ENCODE results near the gene TTC29.

Gene TTC29, protein sequence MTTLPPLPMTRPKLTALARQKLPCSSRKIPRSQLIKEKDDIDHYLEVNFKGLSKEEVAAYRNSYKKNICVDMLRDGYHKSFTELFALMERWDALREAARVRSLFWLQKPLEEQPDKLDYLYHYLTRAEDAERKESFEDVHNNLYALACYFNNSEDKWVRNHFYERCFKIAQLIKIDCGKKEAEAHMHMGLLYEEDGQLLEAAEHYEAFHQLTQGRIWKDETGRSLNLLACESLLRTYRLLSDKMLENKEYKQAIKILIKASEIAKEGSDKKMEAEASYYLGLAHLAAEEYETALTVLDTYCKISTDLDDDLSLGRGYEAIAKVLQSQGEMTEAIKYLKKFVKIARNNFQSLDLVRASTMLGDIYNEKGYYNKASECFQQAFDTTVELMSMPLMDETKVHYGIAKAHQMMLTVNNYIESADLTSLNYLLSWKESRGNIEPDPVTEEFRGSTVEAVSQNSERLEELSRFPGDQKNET
- total RNA-seq, result 0 to 0.13 (median 0) reads per million in 18 experiments

- DNase-seq, result peak; percentile 83 to 85
Observed at GRCh38 chr4:146945556-146946374, at the start of gene TTC29. Gene TTC29, minus strand, starts transcription at chr4:146945864. Its CDS starts 5,969 bp downstream, at chr4:146939895.

GRCh38 chr4:146981651-146982050 lies 36.0 kb upstream of the TTC29 start:
- no peak for DNase-seq

GRCh38 chr4:146978641-146979040 lies 33.0 kb upstream of the TTC29 start:
- DNase-seq, result no peak

DNA sequence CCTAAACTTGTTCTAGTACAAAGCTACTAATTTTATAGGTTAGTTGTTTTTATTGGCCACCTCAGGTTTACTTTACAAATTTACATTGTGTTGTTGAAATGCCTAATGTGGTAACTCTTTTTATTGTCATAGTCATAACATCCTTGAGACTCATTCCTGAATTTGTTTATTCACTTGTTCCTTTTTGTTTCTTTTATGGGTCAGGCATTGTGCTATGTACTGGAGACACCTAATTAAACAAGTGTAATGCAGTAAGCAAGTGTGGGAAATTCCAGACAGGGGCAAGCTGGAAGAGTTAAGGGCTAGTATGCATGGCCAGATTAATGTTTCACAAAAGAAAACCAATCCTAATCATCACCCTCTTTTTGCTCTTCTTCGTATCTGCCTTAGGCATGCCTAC lies 30.5 kb upstream of the TTC29 start:
- no peak for DNase-seq

DNA sequence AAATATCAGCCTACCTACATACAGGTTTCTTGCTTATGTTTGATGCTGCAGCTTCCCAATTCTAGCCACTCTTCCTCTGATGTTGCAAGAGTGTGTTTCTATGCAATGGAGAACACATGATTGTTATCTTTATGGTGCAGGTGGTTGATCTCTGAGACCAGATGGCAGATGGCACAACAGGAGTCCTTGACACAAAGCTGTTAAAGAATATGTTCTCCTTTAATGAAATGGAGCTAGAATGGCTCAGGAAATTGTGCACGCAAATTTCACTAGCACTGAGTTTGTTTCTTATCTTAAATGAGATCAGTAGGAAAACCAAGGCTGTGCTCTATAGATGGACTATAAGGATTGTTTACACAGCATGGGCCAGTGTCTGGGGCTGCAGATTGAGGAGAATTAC lies 29.9 kb upstream of the TTC29 start:
- no peak for DNase-seq

DNA sequence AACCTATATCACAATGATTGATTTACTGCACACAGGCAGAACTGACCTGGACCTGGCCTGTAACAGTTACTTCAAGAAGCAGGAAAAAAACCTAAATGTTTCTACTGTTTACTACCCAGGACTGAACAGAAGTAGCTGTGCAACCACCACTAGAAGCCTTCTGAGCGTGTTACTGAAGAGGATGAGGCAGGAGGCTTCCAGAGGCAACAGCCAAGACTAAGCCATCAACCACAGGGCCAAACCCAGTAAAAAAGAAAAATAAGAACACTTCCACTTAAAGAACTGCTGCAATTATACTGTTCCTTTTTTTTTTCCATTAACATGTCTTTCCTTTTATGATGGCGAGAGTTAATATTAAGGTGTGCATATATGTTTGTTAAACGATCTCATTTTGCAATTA lies 29.4 kb upstream of the TTC29 start:
- no peak for DNase-seq

DNA sequence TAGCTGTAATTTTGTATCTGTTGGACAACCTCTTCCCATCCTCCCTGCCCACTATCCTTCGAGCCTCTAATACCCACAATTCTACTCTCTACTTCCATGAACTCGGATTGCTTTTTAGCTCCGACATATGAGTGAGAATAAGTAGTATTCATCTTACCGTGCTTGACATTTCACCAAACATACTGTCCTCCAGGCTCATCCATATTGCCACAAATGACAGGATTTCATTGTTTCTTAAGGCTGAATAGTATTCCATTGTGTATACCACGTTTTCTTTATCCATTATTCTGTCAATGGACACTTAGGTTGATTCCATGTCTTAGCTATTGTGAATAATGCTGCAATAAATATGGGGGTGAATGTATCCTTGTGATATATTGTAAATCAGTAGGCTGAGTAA lies 26.4 kb upstream of the TTC29 start:
- no peak for DNase-seq

DNA sequence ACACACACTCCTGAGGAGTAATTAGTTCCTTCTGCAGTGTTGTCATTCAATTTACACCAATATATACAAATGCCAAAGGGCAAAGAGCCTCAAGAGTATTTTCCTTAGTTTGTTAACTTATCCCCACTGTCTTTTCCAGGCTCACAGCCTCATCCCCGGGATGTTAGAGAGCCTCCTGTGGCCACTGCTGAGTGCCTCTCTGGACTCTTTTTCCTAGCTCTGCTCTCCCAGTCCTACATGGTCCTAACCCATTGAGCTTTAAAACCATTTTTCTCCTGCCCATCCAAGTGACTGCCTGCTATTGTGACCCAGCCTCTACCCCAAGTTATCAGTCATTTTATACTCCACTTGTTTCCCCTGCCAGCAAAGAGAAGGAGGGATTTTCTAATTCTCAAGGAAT lies 23.5 kb upstream of the TTC29 start:
- DNase-seq, result no peak

DNA sequence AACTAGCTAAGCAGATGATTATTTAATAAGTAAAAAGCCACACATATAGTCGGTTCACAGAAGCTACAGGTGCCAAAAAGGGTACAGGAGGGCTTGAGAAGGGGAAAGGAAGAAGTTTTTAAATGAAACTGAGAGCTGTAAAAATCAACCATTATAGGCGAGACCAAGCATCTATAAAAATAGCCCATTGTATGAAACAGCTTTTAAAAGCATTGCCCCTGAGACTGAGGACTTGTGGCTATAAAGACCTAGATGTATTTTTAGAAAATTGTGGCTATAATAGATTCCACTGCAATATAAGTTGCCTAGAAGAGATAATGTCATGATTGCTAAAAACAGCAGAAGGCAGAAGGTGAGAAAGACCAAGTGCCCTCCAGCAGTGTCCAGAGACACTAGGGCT lies 15.0 kb upstream of the TTC29 start:
- DNase-seq, result no peak

DNA sequence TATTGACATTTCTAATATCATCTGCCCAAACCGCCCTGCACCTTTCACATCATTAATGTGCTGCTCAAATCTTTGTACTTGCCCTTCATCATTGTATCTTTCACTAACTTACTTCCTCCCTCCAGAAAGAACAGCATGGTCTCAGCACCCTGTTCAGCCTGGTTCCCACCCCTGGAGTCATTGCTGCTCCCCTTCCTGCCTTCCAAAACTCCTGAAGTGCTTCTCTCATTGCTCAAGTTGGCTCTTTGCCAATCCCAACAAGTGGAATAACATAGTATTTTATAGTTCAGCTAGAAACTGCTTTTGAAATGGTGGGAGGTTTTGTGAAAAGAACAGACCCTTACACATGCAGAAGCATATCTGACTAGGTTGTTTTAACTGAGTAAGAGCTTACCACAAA lies 14.0 kb upstream of the TTC29 start:
- no peak for DNase-seq

DNA sequence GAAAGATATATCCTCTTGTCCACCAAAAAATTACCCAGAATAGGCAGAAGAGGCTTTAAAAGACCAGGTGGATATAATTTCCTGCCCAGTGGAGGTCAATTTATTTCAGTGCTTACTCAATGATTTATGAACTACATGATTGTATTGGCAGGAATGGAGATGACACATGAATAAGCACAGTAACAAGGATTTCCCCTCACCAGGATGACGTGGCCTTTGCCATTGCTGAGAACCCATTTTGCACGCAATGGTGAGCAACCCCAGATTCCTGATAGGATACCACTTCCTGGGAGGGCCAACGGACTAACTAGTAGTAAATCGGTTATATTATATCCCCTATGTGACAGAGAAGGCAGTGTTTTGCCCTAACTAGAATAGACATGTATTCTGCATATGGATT lies 11.6 kb upstream of the TTC29 start:
- DNase-seq, result no peak

DNA sequence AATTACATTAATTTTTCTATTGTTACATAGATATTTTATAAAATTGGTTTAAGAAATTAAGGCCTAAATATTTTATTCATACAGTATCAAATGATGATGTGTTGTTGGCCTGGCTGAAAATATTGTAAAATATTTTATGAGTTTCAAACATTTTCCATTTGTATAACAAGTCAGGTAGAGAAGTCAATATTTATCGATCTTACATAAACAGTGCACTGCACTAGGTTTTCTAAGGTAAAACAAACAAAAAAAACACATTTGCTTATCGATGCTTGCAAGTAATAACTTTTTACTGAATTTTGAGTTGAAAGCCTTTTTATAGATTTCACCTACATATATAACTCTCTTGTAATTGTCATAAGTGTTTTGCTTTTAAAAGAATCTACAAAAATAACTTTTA lies 7.2 kb upstream of the TTC29 start:
- no peak for DNase-seq

DNA sequence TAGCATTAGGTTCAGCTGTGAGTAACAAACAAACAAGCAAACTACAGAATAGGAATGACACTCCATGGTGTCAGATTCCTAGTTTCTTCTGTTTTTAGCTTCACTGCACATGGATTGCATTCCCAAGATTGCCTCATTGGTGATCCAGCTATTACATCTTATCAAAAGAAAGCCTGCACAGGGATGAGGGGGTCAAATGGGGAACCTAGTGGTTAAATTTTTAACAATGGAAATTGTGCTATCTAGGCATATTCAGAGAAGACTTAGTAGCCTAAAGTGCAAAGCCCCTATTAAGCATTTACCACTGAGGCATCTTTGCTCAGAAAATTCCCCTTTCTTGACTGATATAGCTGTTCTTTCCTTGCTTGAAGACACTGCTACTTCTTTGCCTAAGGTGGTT lies 3.9 kb upstream of the TTC29 start:
- no peak for DNase-seq

DNA sequence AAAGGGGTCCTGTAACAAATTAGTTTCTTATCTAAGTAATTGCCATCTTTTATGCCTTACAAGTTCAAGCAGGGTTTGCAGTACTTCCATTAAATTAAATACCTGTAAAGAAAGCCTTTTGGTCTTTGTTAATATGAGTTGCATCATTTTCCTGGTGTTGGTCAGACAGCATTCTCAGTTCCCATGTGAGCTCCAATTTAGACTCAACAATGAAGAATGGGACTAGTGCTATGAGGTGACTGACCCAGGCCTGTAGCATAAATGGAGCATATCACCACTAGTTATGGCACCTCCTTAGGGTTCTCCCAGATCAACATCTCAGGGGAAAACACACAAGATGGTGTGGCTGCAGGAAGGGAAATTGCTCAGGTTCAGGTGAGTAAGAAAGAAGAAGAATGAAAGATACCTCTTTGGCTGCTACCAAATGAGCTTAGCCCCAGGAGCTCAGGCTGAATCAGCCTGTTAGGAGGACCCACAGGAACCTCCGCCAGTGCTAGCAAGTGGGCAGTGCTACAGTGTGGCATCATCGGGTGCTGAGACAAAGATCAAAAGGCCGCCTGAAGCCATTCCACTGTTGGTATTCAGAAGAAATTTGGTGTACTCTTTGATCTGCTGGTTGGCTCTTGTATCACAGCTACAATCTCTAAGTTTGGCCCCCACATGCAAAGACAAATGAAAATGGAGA lies 1.8 kb downstream of the TTC29 start:
- DNase-seq, result no peak

DNA sequence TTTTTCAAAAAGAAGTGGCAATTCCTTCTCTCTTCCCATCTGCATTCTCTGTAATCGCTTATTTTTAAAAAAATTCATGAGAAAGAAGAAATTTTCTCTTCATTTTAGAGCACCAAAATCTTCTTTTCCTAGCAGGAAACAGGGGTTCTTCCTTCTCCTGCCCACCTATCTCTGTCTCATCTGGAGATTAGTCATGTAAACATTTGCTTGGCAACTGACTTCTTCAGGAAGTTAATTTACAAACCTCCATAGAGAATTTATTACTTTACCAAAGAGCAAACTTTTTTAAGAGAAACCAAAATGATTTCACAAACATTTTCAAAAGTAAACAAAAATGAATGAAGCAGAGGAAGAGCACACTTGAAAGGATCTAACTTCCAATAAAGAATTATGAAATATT lies 13.5 kb downstream of the TTC29 start:
- no peak for DNase-seq

- DNase-seq, result no peak
Observed at GRCh38 chr4:146930673-146931072, 15.0 kb downstream of the TTC29 start.

DNA sequence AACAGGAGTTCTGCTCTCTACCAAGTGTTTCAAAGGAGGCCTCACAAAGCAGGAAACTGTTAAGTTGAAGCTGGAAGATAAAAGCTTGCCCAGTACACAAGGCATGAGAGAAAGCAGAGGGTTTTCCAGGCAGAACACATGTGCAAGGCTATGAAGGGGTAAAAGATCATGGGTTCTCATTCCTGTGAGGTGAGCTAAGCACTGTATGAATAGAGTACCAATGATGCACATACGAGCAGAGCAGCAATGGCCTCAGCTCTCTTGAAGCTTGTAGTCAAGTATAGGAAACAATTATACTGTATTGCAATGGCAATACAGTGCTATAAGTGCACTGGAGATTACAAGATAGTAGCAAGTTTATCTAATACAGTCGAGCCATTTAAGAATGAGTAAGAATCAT lies 18.0 kb downstream of the TTC29 start:
- no peak for DNase-seq

DNA sequence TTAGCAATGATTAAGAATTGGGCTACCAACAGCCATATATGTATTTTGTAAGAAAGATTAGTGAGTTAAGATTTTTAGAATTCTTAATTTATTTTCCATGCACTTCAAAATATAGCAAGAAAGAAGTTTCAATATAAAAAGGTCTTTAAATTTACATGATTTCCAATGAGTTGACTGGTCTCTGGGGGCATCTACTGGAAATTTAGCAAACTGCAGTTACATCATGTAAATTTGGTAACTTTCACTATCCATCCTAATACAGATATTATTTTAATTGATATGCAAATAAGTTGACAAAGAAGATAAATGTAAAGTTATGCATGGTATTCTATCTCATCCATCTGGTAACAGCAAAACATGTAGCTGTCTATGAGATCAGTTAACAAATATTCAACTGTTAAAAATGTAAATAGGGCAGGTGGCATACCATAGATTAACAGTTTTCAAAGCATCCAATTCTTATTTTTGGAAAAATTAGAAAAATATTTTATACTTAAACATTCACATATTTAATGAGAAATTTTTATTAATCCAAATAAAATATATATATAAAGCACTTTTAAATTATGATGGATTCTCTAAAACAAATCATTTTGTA lies 29.1 kb downstream of the TTC29 start:
- peak; percentile 44 to 52 for DNase-seq

DNA sequence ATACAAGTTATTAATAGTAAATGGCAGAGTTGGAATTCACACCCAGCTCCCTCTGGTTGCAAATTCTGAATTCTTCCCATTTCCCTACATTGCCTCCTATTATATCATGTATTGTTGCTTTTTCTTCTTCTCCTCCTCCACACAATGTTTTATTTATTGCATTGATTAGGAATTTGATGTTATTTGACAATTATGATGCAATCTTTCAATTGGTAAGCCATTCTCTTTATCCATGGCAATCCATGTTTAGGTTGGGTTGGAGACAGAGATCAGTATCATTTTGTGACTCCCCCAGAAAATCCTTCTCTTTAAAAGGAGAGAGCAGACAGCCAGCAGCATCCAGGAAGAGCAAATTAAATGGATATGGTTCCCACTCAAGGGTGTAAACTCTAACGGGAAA lies 30.5 kb downstream of the TTC29 start:
- DNase-seq, result no peak

GRCh38 chr4:146900295-146900694 lies 45.4 kb downstream of the TTC29 start:
- DNase-seq, result no peak

- DNase-seq, result no peak
Observed at GRCh38 chr4:146890301-146890700, 55.4 kb downstream of the TTC29 start.

DNA sequence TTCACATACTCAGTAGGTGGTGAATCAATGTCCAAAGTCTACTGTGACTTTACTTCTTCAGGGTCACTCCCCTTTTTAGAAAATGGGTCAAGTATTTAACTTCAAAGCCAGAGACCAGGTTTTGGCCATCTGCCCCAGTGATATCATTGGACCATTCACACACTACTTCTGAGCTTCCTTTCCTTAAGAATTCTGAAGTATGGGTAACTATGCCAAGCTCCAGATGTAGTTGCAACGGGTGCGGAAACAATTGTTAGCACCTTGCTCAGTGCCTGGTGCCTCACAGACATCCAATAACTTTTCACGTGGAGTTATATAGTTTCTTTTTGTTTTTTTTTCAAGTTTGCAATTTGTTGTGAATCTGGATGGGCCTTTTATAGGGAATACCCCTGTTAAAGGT lies 62.6 kb downstream of the TTC29 start:
- no peak for DNase-seq

- DNase-seq, result no peak
Observed at GRCh38 chr4:146857298-146857697, 88.4 kb downstream of the TTC29 start.
